GM23338 (cell line): Measurements from ENCODE around the gene SELENOK. TPM values are rescaled to one million over a fixed set of nuclear protein-coding genes. Genes with fewer than 3 reads are reported as not detected.

Experiments used
- ATAC-seq: fragments of 200-7000 bp; cut with Tn5 transposase; 3 replicates; pipeline ENCODE4 v1.9.1; 2020
- DNase-seq: peaks from one replicate; pipeline ENCODE4 v3.0.0-alpha.2; 2015; ENCODE audit warnings: low spot score
- H2AFZ ChIP-seq: fragments of 200-600 bp; sonication (generic); 2 replicates; pipeline ENCODE4 v1.8.0; 2016; ENCODE audit warnings: antibody characterized with exemption, mild to moderate bottlenecking, moderate library complexity
- H3F3A ChIP-seq: fragments of 200-600 bp; sonication (generic); replicated peaks from 2 replicates; pipeline ENCODE4 v1.8.0; 2017; ENCODE audit warnings: antibody characterized with exemption, mixed run types, low read depth
- H3K27ac ChIP-seq: fragments of 200-600 bp; sonication (generic); 2 replicates; pipeline ENCODE4 v1.6.1; 2016; ENCODE audit warnings: low read depth
- H3K27me3 ChIP-seq: fragments of 200-600 bp; sonication (generic); 2 replicates; pipeline ENCODE4 v1.8.0; 2016; ENCODE audit warnings: mild to moderate bottlenecking, mixed run types, moderate library complexity; ENCODE audit not compliant: insufficient read depth
- H3K36me3 ChIP-seq: fragments of 200-600 bp; sonication (generic); 2 replicates; pipeline ENCODE4 v1.8.0; 2016; ENCODE audit warnings: mild to moderate bottlenecking; ENCODE audit not compliant: insufficient read depth
- H3K4me1 ChIP-seq: fragments of 200-600 bp; sonication (generic); 2 replicates; pipeline ENCODE4 v1.8.0; 2016; ENCODE audit warnings: mild to moderate bottlenecking, moderate library complexity; ENCODE audit not compliant: insufficient read depth
- H3K4me2 ChIP-seq: fragments of 200-600 bp; sonication (generic); 2 replicates; pipeline ENCODE4 v1.7.1; 2017; ENCODE audit warnings: mixed run types
- H3K4me3 ChIP-seq: fragments of 200-600 bp; sonication (generic); 2 replicates; pipeline ENCODE4 v1.6.1; 2016; ENCODE audit warnings: mixed run types
- H3K79me2 ChIP-seq: fragments of 200-600 bp; sonication (generic); replicated peaks from 2 replicates; pipeline ENCODE4 v1.8.0; 2017; ENCODE audit warnings: mild to moderate bottlenecking; ENCODE audit not compliant: insufficient read depth
- H3K9me2 ChIP-seq: fragments of 200-600 bp; sonication (generic); 2 replicates; pipeline ENCODE4 v1.8.0; 2017; ENCODE audit not compliant: insufficient read depth
- H4K20me1 ChIP-seq: fragments of 200-600 bp; sonication (generic); replicated peaks from 2 replicates; pipeline ENCODE4 v1.8.0; 2017; ENCODE audit warnings: mild to moderate bottlenecking; ENCODE audit not compliant: insufficient read depth
- H3K27ac Mint-ChIP-seq: 2 replicates; pipeline ENCODE4 v1.8.0; 2020; ENCODE audit warnings: inconsistent platforms, mild to moderate bottlenecking, moderate library complexity, mixed read lengths
- H3K27me3 Mint-ChIP-seq: 3 replicates; pipeline ENCODE4 v1.8.0; 2022; ENCODE audit warnings: low read depth, mild to moderate bottlenecking, moderate library complexity, mixed read lengths, inconsistent platforms; ENCODE audit not compliant: insufficient read depth, poor library complexity
- H3K36me3 Mint-ChIP-seq: 3 replicates; pipeline ENCODE4 v1.8.0; 2021; ENCODE audit warnings: low read depth, mild to moderate bottlenecking, inconsistent platforms, moderate library complexity, mixed read lengths
- H3K4me1 Mint-ChIP-seq: 3 replicates; pipeline ENCODE4 v1.8.0; 2020; ENCODE audit warnings: mild to moderate bottlenecking, inconsistent platforms, mixed read lengths
- H3K4me3 Mint-ChIP-seq: 3 replicates; pipeline ENCODE4 v1.8.0; 2021; ENCODE audit warnings: moderate library complexity, mild to moderate bottlenecking, inconsistent platforms, mixed read lengths
- H3K9me3 Mint-ChIP-seq: 3 replicates; pipeline ENCODE4 v1.8.0; 2020; ENCODE audit warnings: moderate library complexity, mild to moderate bottlenecking, inconsistent platforms, mixed read lengths
- CREB1 ChIP-seq: fragments of 250-450 bp; sonication (Bioruptor Pico); IDR thresholded peaks from 2 replicates; pipeline ENCODE4 v1.5.0; 2020; ENCODE audit warnings: low read depth, mild to moderate bottlenecking, moderate library complexity
- CTCF ChIP-seq, 2 experiments: fragments of 200-600 bp in 1 of 2; sonication (generic) in 1 of 2; conservative IDR thresholded peaks; 2 replicates each; pipeline versions ENCODE4 v1.5.1 to v1.6.1; 2016 to 2017; ENCODE audit warnings: antibody characterized with exemption in 2 of 2, low read depth in 2 of 2, mild to moderate bottlenecking in 2 of 2, moderate library complexity in 1 of 2
- ETS1 ChIP-seq: IDR thresholded peaks from 2 replicates; pipeline ENCODE4 v1.6.1; 2016; ENCODE audit warnings: antibody characterized with exemption
- EZH2 ChIP-seq: fragments of 200-600 bp; sonication (generic); IDR thresholded peaks from one replicate; pipeline ENCODE4 v1.8.0; 2017; ENCODE audit warnings: antibody characterized with exemption, mild to moderate bottlenecking, low read depth; ENCODE audit not compliant: unreplicated experiment
- EZH2phosphoT487 ChIP-seq: fragments of 200-600 bp; sonication (generic); IDR thresholded peaks from one replicate; pipeline ENCODE4 v1.8.1; 2018; ENCODE audit warnings: antibody characterized with exemption; ENCODE audit not compliant: unreplicated experiment
- JUNB ChIP-seq: IDR thresholded peaks from one replicate; pipeline ENCODE4 v1.6.1; 2016; ENCODE audit warnings: antibody characterized with exemption; ENCODE audit not compliant: unreplicated experiment
- NANOG ChIP-seq: IDR thresholded peaks from 2 replicates; pipeline ENCODE4 v1.6.1; 2016; ENCODE audit warnings: antibody characterized with exemption, borderline replicate concordance
- POLR2AphosphoS5 ChIP-seq: IDR thresholded peaks from 2 replicates; pipeline ENCODE4 v1.6.1; 2016; ENCODE audit warnings: antibody characterized with exemption, low read depth
- REST ChIP-seq: IDR thresholded peaks from one replicate; pipeline ENCODE4 v1.6.1; 2018; ENCODE audit warnings: antibody characterized with exemption; ENCODE audit not compliant: unreplicated experiment
- STAT1 ChIP-seq: IDR thresholded peaks from one replicate; pipeline ENCODE4 v1.6.1; 2016; ENCODE audit warnings: antibody characterized with exemption; ENCODE audit not compliant: unreplicated experiment
- ZNF114 ChIP-seq: fragments of 250-450 bp; sonication (Bioruptor Pico); IDR thresholded peaks from 2 replicates; pipeline ENCODE4 v1.5.0; 2020; ENCODE audit warnings: mild to moderate bottlenecking, moderate library complexity
- ZNF331 ChIP-seq: fragments of 250-450 bp; sonication (Bioruptor Pico); IDR thresholded peaks from 2 replicates; pipeline ENCODE4 v1.5.0; 2020; ENCODE audit warnings: low read depth, mild to moderate bottlenecking, moderate library complexity
- ZNF462 ChIP-seq: fragments of 250-450 bp; sonication (Bioruptor Pico); IDR thresholded peaks from 2 replicates; pipeline ENCODE4 v1.5.0; 2020; ENCODE audit warnings: mild to moderate bottlenecking, moderate library complexity
- polyA plus RNA-seq: library from polyadenylated mRNA; unstranded; fragments of >200 nt; fragmentation: Nextera tagmentation; extraction: Ambion mirVana; gene quantifications from 2 replicates; pipeline ENCODE4 v1.2.1, GENCODE V29; 2016
- total RNA-seq: library from RNA; depleted of rRNA; stranded (reverse); fragments of >200 nt; shearing (Covaris generic); gene quantifications from 2 replicates; pipeline ENCODE4 v1.2.3, GENCODE V29; 2014

The SELENOK gene
- total and polyA plus RNA-seq, 2 experiments from 2014 or later: 21.4 to 168 TPM

- Histone ChIP-seq H3K4me3 (no peak overlapping the region), H3K4me1 (no peaks in the 10 kb centered on the region), H2AFZ (no peak overlapping the region), H3K79me2 (no peaks in the 10 kb centered on the region), H3K4me2 (no peak overlapping the region), H3F3A (no peaks in the 10 kb centered on the region), H3K27me3 (no peaks in the 10 kb centered on the region), H4K20me1 (no peaks in the 10 kb centered on the region; the same call in 1 of the 2 replicates), H3K36me3 (no peaks in the 10 kb centered on the region), H3K27ac (no peak overlapping the region), H3K9me2 (no peaks in the 10 kb centered on the region)
- Mint-ChIP-seq H3K4me1 (no peaks in the 10 kb centered on the region), H3K27ac (no peak overlapping the region; the same call in 1 of the 2 replicates), H3K27me3 (peaks cover 2% of the 10 kb centered on the region), H3K4me3 (no peak overlapping the region), H3K9me3 (no peaks in the 10 kb centered on the region), H3K36me3 (no peaks in the 10 kb centered on the region)
- DNase-seq (no peak), ATAC-seq (no peak)
- no peak for TF ChIP-seq JUNB
- no peak for TF ChIP-seq ZNF331 (CRISPR knock-in tag)
- no peak for TF ChIP-seq STAT1
- no peak for TF ChIP-seq REST
- TF ChIP-seq EZH2: no peak
- no peak for TF ChIP-seq EZH2phosphoT487
- TF ChIP-seq ETS1: no peak
- no peak for TF ChIP-seq NANOG
- TF ChIP-seq ZNF114 (CRISPR knock-in tag): no peak
- no peak for TF ChIP-seq CTCF (conservative IDR thresholded peaks at IDR 0.05; ENCODE audit: low read depth in 2 of 2)
- TF ChIP-seq CREB1 (CRISPR knock-in tag): no peak
- no peak for TF ChIP-seq POLR2AphosphoS5
- TF ChIP-seq ZNF462 (CRISPR knock-in tag): no peak
These were observed 55.4 kb downstream of the SELENOK start for GRCh38 chr3:53836084-53836872.
